HepG2 (cell line): ENCODE measurements around the gene CRHR1. TPM values are rescaled to one million over a fixed set of nuclear protein-coding genes. Genes with fewer than 3 reads are reported as not detected.

Experiments
- ESRRA ChIP-seq: sonication (generic); formaldehyde crosslinking; IDR thresholded peaks from 2 replicates; pipeline ENCODE4 v1.5.1; 2020; ENCODE audit warnings: mild to moderate bottlenecking, low read depth, missing genetic modification reagents
- GRHL1 ChIP-seq: sonication (generic); formaldehyde crosslinking; conservative IDR thresholded peaks from 2 replicates; pipeline ENCODE4 v1.8.0; 2022; ENCODE audit warnings: missing genetic modification reagents
- IRF9 ChIP-seq: sonication (generic); formaldehyde crosslinking; IDR thresholded peaks from 2 replicates; pipeline ENCODE4 v1.8.0; 2022; ENCODE audit warnings: missing genetic modification reagents, mild to moderate bottlenecking, borderline replicate concordance
- MTA3 ChIP-seq: sonication (generic); formaldehyde crosslinking; IDR thresholded peaks from 2 replicates; pipeline ENCODE4 v1.4.0; 2020; ENCODE audit warnings: missing genetic modification reagents
- PRDM10 ChIP-seq: sonication (generic); formaldehyde crosslinking; IDR thresholded peaks from 2 replicates; pipeline ENCODE4 v1.4.0; 2020; ENCODE audit warnings: low read depth, missing genetic modification reagents
- SALL1 ChIP-seq: sonication (generic); formaldehyde crosslinking; IDR thresholded peaks from 2 replicates; pipeline ENCODE4 v1.8.0; 2022; ENCODE audit warnings: mild to moderate bottlenecking, missing genetic modification reagents
- ZBTB21 ChIP-seq: sonication (generic); formaldehyde crosslinking; IDR thresholded peaks from 2 replicates; pipeline ENCODE4 v1.4.0; 2020; ENCODE audit warnings: missing genetic modification reagents
- ZMYM2 ChIP-seq: sonication (generic); formaldehyde crosslinking; IDR thresholded peaks from 2 replicates; pipeline ENCODE4 v1.8.0; 2022; ENCODE audit warnings: mild to moderate bottlenecking, missing genetic modification reagents
- ZNF7 ChIP-seq: IDR thresholded peaks from 2 replicates; pipeline ENCODE4 v1.6.1; 2016; ENCODE audit warnings: missing biosample characterization, missing genetic modification reagents
- ZNF746 ChIP-seq: sonication (generic); formaldehyde crosslinking; IDR thresholded peaks from 2 replicates; pipeline ENCODE4 v1.8.0; 2022; ENCODE audit warnings: mild to moderate bottlenecking, missing genetic modification reagents
- polyA plus RNA-seq, 8 experiments: library from polyadenylated mRNA; depleted of rRNA in 3 of 8; stranded (reverse) in 7 of 8; unstranded in 1 of 8; fragments of >200 nt; fragmentation: Illumina TruSeq in 4 of 8; extraction: Trizol in 4 of 8; gene quantifications; 2 replicates each; pipeline versions ENCODE4 v1.2.1 to v1.2.3, GENCODE V29; 2011 to 2016; ENCODE audit warnings: low read depth in 4 of 8, missing spikeins in 1 of 8, mixed read lengths in 1 of 8; ENCODE audit not compliant: insufficient read depth in 1 of 8
- total RNA-seq, 5 experiments: library from RNA; depleted of rRNA; stranded (reverse); fragments of >200 nt; fragmentation: Illumina TruSeq; extraction: Trizol; gene quantifications; 2 replicates each; pipeline ENCODE4 v1.2.3, GENCODE V29; 2016; ENCODE audit warnings: low read depth in 1 of 5

CRHR1 gene
- total and polyA plus RNA-seq, 2 of the 13 experiments (the other 11 are each of a cell fraction or from before 2014, with no cell fraction given) = not detected

GRCh38 chr17:45852535-45853297, 68.6 kb downstream of the CRHR1 start (continued):
- TF ChIP-seq GRHL1 = no peak
- no peak for TF ChIP-seq ZNF7 (CRISPR knock-in tag)
- no peak for TF ChIP-seq PRDM10 (CRISPR knock-in tag)
- TF ChIP-seq ZNF746 (CRISPR knock-in tag) = no peak
- TF ChIP-seq ZMYM2 (CRISPR knock-in tag) = no peak
- TF ChIP-seq ZBTB21 (CRISPR knock-in tag) = no peak
- TF ChIP-seq MTA3 = no peak
- no peak for TF ChIP-seq ESRRA (CRISPR knock-in tag)
- TF ChIP-seq SALL1 (CRISPR knock-in tag) = 0 out of 2 replicates have a peak, but pooled peaks have one; percentile 13
- no peak for TF ChIP-seq IRF9 (CRISPR knock-in tag)
